Progenitor cell of endocrine pancreas (in vitro differentiated cells): ENCODE measurements around the gene MYO5C. TPM values are rescaled to one million over a fixed set of nuclear protein-coding genes. Genes with fewer than 3 reads are reported as not detected.
"Not testable (repeated sequence)": the region's sequence is repeated elsewhere in the genome, so short reads cannot be mapped to it uniquely, and the experiment has no call there.

Experiments used
- DNase-seq: peaks from one replicate; pipeline ENCODE4 v3.0.0; 2021; ENCODE audit warnings: low spot score; ENCODE audit not compliant: unreplicated experiment
- H3K27ac Mint-ChIP-seq: 2 replicates; pipeline ENCODE4 v1.8.0; 2021; ENCODE audit warnings: mild to moderate bottlenecking, moderate library complexity, mixed read lengths
- H3K27me3 Mint-ChIP-seq: 2 replicates; pipeline ENCODE4 v1.8.0; 2021; ENCODE audit warnings: mixed read lengths
- H3K36me3 Mint-ChIP-seq: 2 replicates; pipeline ENCODE4 v1.8.0; 2022; ENCODE audit warnings: mixed read lengths; ENCODE audit not compliant: insufficient read depth
- H3K4me1 Mint-ChIP-seq: 2 replicates; pipeline ENCODE4 v1.8.0; 2021; ENCODE audit warnings: low read depth, mixed read lengths
- H3K4me3 Mint-ChIP-seq: 2 replicates; pipeline ENCODE4 v1.8.0; 2021; ENCODE audit warnings: low read depth, mild to moderate bottlenecking, moderate library complexity, mixed read lengths
- H3K9me3 Mint-ChIP-seq: 2 replicates; pipeline ENCODE4 v1.8.0; 2021; ENCODE audit warnings: low read depth, mixed read lengths
- total RNA-seq: library from RNA; stranded (reverse); gene quantifications from 2 replicates; pipeline ENCODE4 v1.2.1, GENCODE V29; 2021
- TF ChIP-seq, protein P1 (sequence below): fragments of 200-600 bp; sonication (generic); IDR thresholded peaks from one replicate; pipeline ENCODE4 v1.5.0; 2021; ENCODE audit warnings: antibody characterized with exemption, mild to moderate bottlenecking; ENCODE audit not compliant: unreplicated experiment

The MYO5C gene
- total RNA-seq, 1 donor from 2014 or later = 65.6 TPM

DNA sequence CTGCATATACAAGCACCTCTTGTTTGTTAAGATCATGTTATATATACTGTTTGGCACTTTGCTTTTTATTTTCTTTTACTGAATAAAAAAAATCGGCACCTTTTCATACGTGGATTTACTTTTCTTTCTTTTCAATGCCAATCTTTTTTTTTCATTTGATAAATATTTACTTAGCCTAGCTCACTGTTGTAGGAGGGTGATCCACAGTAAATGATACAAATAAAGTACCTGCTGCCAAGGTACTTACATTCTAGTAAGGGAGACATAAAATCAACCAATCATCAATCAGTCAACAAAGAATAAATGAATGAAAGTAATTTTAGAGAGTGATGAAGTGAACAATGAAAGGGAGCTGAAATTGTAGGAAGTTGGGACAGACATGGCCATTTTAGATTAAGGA, 122.7 kb downstream of the MYO5C start:
- Mint-ChIP-seq H3K36me3 (peaks cover 8% of the 10 kb centered on the region), H3K27ac (no peak overlapping the region), H3K4me3 (no peak overlapping the region), H3K9me3 (peaks cover 4% of the 10 kb centered on the region), H3K4me1 (peaks cover 11% of the 10 kb centered on the region), H3K27me3 (no peaks in the 10 kb centered on the region)
- TF ChIP-seq, protein P1, sequence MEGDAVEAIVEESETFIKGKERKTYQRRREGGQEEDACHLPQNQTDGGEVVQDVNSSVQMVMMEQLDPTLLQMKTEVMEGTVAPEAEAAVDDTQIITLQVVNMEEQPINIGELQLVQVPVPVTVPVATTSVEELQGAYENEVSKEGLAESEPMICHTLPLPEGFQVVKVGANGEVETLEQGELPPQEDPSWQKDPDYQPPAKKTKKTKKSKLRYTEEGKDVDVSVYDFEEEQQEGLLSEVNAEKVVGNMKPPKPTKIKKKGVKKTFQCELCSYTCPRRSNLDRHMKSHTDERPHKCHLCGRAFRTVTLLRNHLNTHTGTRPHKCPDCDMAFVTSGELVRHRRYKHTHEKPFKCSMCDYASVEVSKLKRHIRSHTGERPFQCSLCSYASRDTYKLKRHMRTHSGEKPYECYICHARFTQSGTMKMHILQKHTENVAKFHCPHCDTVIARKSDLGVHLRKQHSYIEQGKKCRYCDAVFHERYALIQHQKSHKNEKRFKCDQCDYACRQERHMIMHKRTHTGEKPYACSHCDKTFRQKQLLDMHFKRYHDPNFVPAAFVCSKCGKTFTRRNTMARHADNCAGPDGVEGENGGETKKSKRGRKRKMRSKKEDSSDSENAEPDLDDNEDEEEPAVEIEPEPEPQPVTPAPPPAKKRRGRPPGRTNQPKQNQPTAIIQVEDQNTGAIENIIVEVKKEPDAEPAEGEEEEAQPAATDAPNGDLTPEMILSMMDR = no peak
- no peak for DNase-seq

DNA sequence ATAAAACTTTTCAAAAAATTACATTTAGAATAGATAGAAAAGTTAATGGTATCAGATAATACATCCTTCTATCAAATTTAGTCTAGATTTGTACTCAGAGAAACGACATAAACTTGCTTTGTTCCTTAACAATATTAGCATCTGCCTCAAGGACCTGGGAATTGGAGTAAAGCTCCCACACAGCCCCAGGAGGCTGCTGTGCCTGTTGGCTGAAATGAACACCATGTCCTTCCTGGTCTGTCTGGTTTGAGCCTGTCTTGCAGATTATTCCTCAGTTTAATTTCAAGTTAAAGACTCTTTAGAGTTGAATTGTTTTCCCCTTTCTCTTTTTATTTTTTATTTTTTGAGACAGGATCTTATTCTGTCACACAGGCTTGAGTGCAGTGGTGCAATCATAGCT, 123.8 kb downstream of the MYO5C start:
- no peak for DNase-seq
- Mint-ChIP-seq H3K4me3 (no peak overlapping the region), H3K4me1 (peaks cover 8% of the 10 kb centered on the region), H3K36me3 (peaks cover 8% of the 10 kb centered on the region), H3K27ac (no peak overlapping the region), H3K9me3 (peaks cover 4% of the 10 kb centered on the region), H3K27me3 (no peaks in the 10 kb centered on the region)
- TF ChIP-seq, protein P1 = no peak

DNA sequence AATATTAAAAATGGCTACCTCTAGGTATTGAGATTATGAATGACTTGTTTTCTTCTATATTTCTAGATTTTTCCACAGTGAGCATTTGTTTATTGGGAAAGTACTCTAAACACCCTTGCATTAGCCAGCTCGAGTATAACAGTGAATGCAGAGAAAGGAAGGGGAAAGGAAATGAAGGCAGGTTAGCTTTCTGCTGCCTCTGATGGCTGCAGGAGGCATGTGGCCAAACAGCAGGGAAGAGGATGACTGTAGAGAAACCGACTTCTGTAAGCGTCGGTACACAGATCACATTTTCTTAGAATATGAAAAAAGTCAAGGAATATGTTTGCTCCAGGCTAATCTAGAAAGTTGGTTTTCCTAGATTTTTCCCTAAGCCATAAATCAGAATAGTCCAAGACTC, 124.2 kb downstream of the MYO5C start:
- H3K9me3 Mint-ChIP-seq = peaks cover 4% of the 10 kb centered on the region
- H3K36me3 Mint-ChIP-seq = peaks cover 8% of the 10 kb centered on the region
- H3K4me1 Mint-ChIP-seq = peaks cover 7% of the 10 kb centered on the region
- H3K27me3 Mint-ChIP-seq = no peaks in the 10 kb centered on the region
- DNase-seq = no peak
- no peak overlapping the region for H3K4me3 Mint-ChIP-seq
- TF ChIP-seq, protein P1 = no peak
- no peak overlapping the region for H3K27ac Mint-ChIP-seq

DNA sequence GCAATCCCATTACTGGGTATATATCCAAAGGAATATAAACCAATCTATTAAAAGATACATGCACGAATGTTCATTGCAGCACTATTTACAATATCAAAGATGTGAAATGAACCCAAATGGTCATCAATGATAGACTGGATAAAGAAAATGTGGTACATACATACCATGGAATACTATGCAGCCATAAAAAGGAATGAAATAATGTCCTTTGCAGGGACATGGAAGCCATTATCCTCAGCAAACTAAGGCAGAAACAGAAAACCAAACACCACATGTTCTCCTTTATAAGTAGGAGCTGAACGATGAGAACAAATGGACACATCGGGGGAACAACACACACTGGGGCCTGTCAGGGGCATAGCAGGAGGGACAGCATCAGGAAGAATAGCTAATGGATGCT, 125.4 kb downstream of the MYO5C start:
- H3K4me3 Mint-ChIP-seq, H3K9me3 Mint-ChIP-seq, H3K27ac Mint-ChIP-seq, DNase-seq, H3K36me3 Mint-ChIP-seq, H3K4me1 Mint-ChIP-seq, H3K27me3 Mint-ChIP-seq: not testable (repeated sequence)

DNA sequence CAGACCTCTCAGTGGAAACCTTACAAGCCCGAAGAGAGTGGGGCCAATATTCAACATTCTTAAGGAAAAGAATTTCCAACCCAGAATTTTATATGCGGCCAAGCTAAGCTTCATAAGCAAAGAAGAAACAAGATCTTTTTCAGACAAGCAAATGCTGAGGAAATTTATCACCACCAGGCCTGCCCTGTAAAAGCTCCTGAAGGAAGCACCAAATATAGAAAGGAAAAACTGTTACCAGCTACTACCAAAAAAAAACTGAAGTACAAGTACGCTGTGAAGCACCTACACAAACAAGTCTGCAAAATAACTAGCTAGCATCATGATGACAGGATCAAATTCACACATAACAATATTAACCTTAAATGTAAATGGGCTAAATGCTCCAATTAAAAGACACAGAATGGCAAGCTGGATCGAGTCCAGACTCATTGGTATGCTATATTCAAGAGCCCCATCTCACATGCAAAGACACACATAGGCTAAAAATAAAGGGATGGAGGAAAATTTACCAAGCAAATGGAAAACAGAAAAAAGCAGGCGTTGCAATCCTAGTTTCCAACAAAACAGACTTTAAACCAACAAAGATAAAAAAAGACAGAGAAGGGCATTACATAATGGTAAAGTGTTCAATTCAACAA, 130.0 kb downstream of the MYO5C start:
- H3K4me3 Mint-ChIP-seq, H3K27me3 Mint-ChIP-seq, H3K9me3 Mint-ChIP-seq, DNase-seq, H3K27ac Mint-ChIP-seq, H3K4me1 Mint-ChIP-seq: not testable (repeated sequence)
- H3K36me3 Mint-ChIP-seq = peaks cover 20% of the 10 kb centered on the region

DNA sequence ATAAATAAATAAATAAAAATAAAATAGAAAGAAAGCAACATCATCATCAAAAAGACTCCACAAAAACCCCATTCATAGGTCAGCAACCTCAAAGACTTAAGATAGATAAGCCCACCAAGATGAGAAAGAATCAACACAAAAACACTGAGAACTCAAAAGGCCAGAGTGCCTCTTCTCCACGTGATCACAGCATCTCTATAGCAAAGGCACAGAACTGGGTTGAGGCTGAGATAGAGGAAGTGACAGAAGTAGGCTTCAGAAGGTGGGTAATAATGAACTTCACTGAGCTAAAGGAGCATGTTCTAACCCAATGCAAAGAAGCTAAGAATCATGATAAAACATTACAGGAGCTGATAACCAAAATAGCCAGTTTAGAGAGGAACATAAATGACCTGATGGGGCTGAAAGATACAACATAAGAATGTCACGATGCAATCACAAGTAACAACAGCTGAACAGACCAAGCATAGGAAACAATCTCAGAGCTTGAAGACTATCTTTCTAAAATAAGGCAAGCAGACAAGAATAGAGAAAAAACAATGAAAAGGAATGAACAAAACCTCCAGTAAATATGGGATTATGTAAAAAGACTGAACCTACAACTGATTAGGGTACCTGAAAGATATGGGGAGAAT, 130.9 kb downstream of the MYO5C start:
- H3K27me3 Mint-ChIP-seq = no peaks in the 10 kb centered on the region
- DNase-seq = no peak
- peaks cover 3% of the 10 kb centered on the region for H3K9me3 Mint-ChIP-seq
- H3K27ac Mint-ChIP-seq = no peak overlapping the region
- TF ChIP-seq, protein P1 = no peak
- peaks cover 6% of the 10 kb centered on the region for H3K4me1 Mint-ChIP-seq
- H3K36me3 Mint-ChIP-seq = peaks cover 18% of the 10 kb centered on the region
- no peak overlapping the region for H3K4me3 Mint-ChIP-seq
